Measurements from ENCODE around the gene KCNJ15. TPM values are rescaled to one million over a fixed set of nuclear protein-coding genes. Genes with fewer than 3 reads are reported as not detected.
A peak's percentile ranks its signal among the peaks of the same experiment; 100 is the strongest.

The KCNJ15 gene
- total RNA-seq, 1 donor from 2014 or later: 2.2 TPM

- peaks cover 5% of the 10 kb centered on the region for H3K27me3 ChIP-seq (ENCODE audit: insufficient read depth, low read length)
- peaks cover 3% of the 10 kb centered on the region for H3K27me3 Mint-ChIP-seq (ENCODE audit: low read depth, unreplicated experiment)
- TF ChIP-seq EZH2 (IDR thresholded peaks at IDR 0.05; ENCODE audit: insufficient read depth, low read length) (no peak), CTCF (IDR thresholded peaks at IDR 0.05; ENCODE audit: insufficient read depth, low read depth, low read length) (no peak)
- H3K27ac Mint-ChIP-seq (ENCODE audit: unreplicated experiment): peak overlapping the region; percentile 96
- H3K27ac ChIP-seq (ENCODE audit: low read depth, low read length): peak overlapping the region; percentile 81
- H2AFZ ChIP-seq (ENCODE audit: low read depth, low read length): no peak overlapping the region
- H3K4me1 Mint-ChIP-seq (ENCODE audit: low read depth, unreplicated experiment): peaks cover 39% of the 10 kb centered on the region
- H3K4me3 Mint-ChIP-seq (ENCODE audit: unreplicated experiment): peak overlapping the region; percentile 23
- no peak for DNase-seq (ENCODE audit: low read depth)
- peak overlapping the region; percentile 64 for H3K9ac ChIP-seq (ENCODE audit: low read length)
- H3K79me2 ChIP-seq (ENCODE audit: insufficient read depth, low read length): no peaks in the 10 kb centered on the region
- no peaks in the 10 kb centered on the region for H4K20me1 ChIP-seq (ENCODE audit: insufficient read depth, low read length)
- peaks cover 3% of the 10 kb centered on the region for H3K36me3 Mint-ChIP-seq (ENCODE audit: low read depth, unreplicated experiment)
- no peak overlapping the region for H3K4me3 ChIP-seq (ENCODE audit: insufficient read depth, low read depth, low read length)
- H3K9me3 Mint-ChIP-seq (ENCODE audit: unreplicated experiment): peaks cover 19% of the 10 kb centered on the region
- peaks cover 46% of the 10 kb centered on the region for H3K4me1 ChIP-seq (ENCODE audit: insufficient read depth, low read length)
- H3K4me2 ChIP-seq (ENCODE audit: low read length): peak overlapping the region; percentile 73
- H3K9me3 ChIP-seq (ENCODE audit: insufficient read depth, low read depth, low read length): no peaks in the 10 kb centered on the region
- no peak for FAIRE-seq
- no peaks in the 10 kb centered on the region for H3K36me3 ChIP-seq (ENCODE audit: insufficient read depth, low read length)
These were observed 93.2 kb downstream of the KCNJ15 start for GRCh38 chr21:38349977-38350376.

GRCh38 chr21:38350684-38351083, 93.9 kb downstream of the KCNJ15 start:
- Histone ChIP-seq H3K27me3 (ENCODE audit: insufficient read depth, low read length) (peaks cover 3% of the 10 kb centered on the region), H3K4me2 (ENCODE audit: low read length) (no peak overlapping the region), H2AFZ (ENCODE audit: low read depth, low read length) (no peak overlapping the region), H3K36me3 (ENCODE audit: insufficient read depth, low read length) (no peaks in the 10 kb centered on the region), H3K4me1 (ENCODE audit: insufficient read depth, low read length) (peaks cover 46% of the 10 kb centered on the region), H3K4me3 (ENCODE audit: insufficient read depth, low read depth, low read length) (no peak overlapping the region), H3K9ac (ENCODE audit: low read length) (peak overlapping the region; percentile 64), H3K79me2 (ENCODE audit: insufficient read depth, low read length) (no peaks in the 10 kb centered on the region), H3K9me3 (ENCODE audit: insufficient read depth, low read depth, low read length) (no peaks in the 10 kb centered on the region), H4K20me1 (ENCODE audit: insufficient read depth, low read length) (no peaks in the 10 kb centered on the region), H3K27ac (ENCODE audit: low read depth, low read length) (peak overlapping the region; percentile 81)
- H3K27me3 Mint-ChIP-seq (ENCODE audit: low read depth, unreplicated experiment): peaks cover 3% of the 10 kb centered on the region
- H3K9me3 Mint-ChIP-seq (ENCODE audit: unreplicated experiment): peaks cover 15% of the 10 kb centered on the region
- H3K27ac Mint-ChIP-seq (ENCODE audit: unreplicated experiment): peak overlapping the region; percentile 96
- no peak for FAIRE-seq
- H3K4me1 Mint-ChIP-seq (ENCODE audit: low read depth, unreplicated experiment): peaks cover 39% of the 10 kb centered on the region
- H3K4me3 Mint-ChIP-seq (ENCODE audit: unreplicated experiment): peak overlapping the region; percentile 23
- peaks cover 3% of the 10 kb centered on the region for H3K36me3 Mint-ChIP-seq (ENCODE audit: low read depth, unreplicated experiment)
- no peak for TF ChIP-seq CTCF (IDR thresholded peaks at IDR 0.05; ENCODE audit: insufficient read depth, low read depth, low read length)
- TF ChIP-seq EZH2 (IDR thresholded peaks at IDR 0.05; ENCODE audit: insufficient read depth, low read length): no peak
- no peak for DNase-seq (ENCODE audit: low read depth)

GRCh38 chr21:38351176-38351959, 94.6 kb downstream of the KCNJ15 start:
- Histone ChIP-seq H3K4me3 (ENCODE audit: insufficient read depth, low read depth, low read length) (no peak overlapping the region), H4K20me1 (ENCODE audit: insufficient read depth, low read length) (no peaks in the 10 kb centered on the region), H3K79me2 (ENCODE audit: insufficient read depth, low read length) (no peaks in the 10 kb centered on the region), H3K36me3 (ENCODE audit: insufficient read depth, low read length) (no peaks in the 10 kb centered on the region), H2AFZ (ENCODE audit: low read depth, low read length) (peak overlapping the region; percentile 4), H3K4me2 (ENCODE audit: low read length) (peak overlapping the region; percentile 68), H3K9me3 (ENCODE audit: insufficient read depth, low read depth, low read length) (no peaks in the 10 kb centered on the region), H3K4me1 (ENCODE audit: insufficient read depth, low read length) (peaks cover 46% of the 10 kb centered on the region), H3K27me3 (ENCODE audit: insufficient read depth, low read length) (no peaks in the 10 kb centered on the region), H3K27ac (ENCODE audit: low read depth, low read length) (peak overlapping the region; percentile 81), H3K9ac (ENCODE audit: low read length) (peak overlapping the region; percentile 80)
- Mint-ChIP-seq H3K4me3 (ENCODE audit: unreplicated experiment) (peak overlapping the region; percentile 30), H3K27me3 (ENCODE audit: low read depth, unreplicated experiment) (peaks cover 1% of the 10 kb centered on the region), H3K4me1 (ENCODE audit: low read depth, unreplicated experiment) (peaks cover 39% of the 10 kb centered on the region), H3K36me3 (ENCODE audit: low read depth, unreplicated experiment) (peaks cover under 1% of the 10 kb centered on the region), H3K9me3 (ENCODE audit: unreplicated experiment) (peaks cover 9% of the 10 kb centered on the region), H3K27ac (ENCODE audit: unreplicated experiment) (peak overlapping the region; percentile 96)
- DNase-seq (ENCODE audit: low read depth) (no peak), FAIRE-seq (no peak)
- no peak for TF ChIP-seq CTCF (IDR thresholded peaks at IDR 0.05; ENCODE audit: insufficient read depth, low read depth, low read length)
- TF ChIP-seq EZH2 (IDR thresholded peaks at IDR 0.05; ENCODE audit: insufficient read depth, low read length): no peak

Measured in astrocyte (in vitro differentiated cells and primary cell).